Endothelial cell of umbilical vein (primary cell): ENCODE results near the gene TEX44. TPM values are rescaled to one million over a fixed set of nuclear protein-coding genes. Genes with fewer than 3 reads are reported as not detected.
"Not testable (repeated sequence)": the region's sequence is repeated elsewhere in the genome, so short reads cannot be mapped to it uniquely, and the experiment has no call there.

Source experiments
- BruUV-seq: library from RNA; stranded (reverse); fragments of 400-500 nt; replicated peaks from 2 replicates; lab custom pipeline; 2021; lab: Mats Ljungman, UMichigan
- CTCF ChIA-PET: fragments of 300-600, 350-600 bp; sonication (Branson Sonifier 250); formaldehyde crosslinking; loops from one replicate; lab custom pipeline; 2021; ENCODE audit warnings: antibody characterized with exemption, inconsistent platforms; lab: Charles Lee
- POLR2A ChIA-PET: fragments of 300-600, 350-600 bp; sonication (Branson Sonifier 250); formaldehyde crosslinking; loops from one replicate; lab custom pipeline; 2021; ENCODE audit warnings: antibody characterized with exemption, inconsistent platforms; lab: Charles Lee
- DNase-seq: peaks from one replicate; pipeline ENCODE4 v3.0.0-alpha.2; 2011; ENCODE audit warnings: low read depth, low spot score
- FAIRE-seq: peaks from 2 replicates; lab custom pipeline; 2011; peaks lifted over from hg19 to GRCh38; lab: Jason Lieb, UNC
- H2AFZ ChIP-seq: 2 replicates; pipeline ENCODE4 v1.6.0; 2012; ENCODE audit warnings: low read depth, low read length, control low read depth, inconsistent platforms
- H3K27ac ChIP-seq: 2 replicates; pipeline ENCODE4 v1.5.1; 2011; ENCODE audit warnings: low read depth, mild to moderate bottlenecking, control low read depth, low read length, moderate library complexity; ENCODE audit not compliant: insufficient read depth
- H3K27me3 ChIP-seq, 2 experiments: 2 replicates each; pipeline versions ENCODE4 v1.6.0 to v1.6.1; 2011; ENCODE audit warnings: low read length in 2 of 2, mixed read lengths in 1 of 2; ENCODE audit not compliant: control insufficient read depth in 2 of 2, insufficient read depth in 2 of 2
- H3K36me3 ChIP-seq, 2 experiments: 2 replicates in 1 of 2; 3 replicates in 1 of 2; pipeline ENCODE4 v1.5.1; 2011; ENCODE audit warnings: low read length in 2 of 2, mild to moderate bottlenecking in 1 of 2, moderate library complexity in 1 of 2; ENCODE audit not compliant: control insufficient read depth in 2 of 2, insufficient read depth in 2 of 2; ENCODE audit errors: extremely low read depth in 1 of 2
- H3K4me1 ChIP-seq: 3 replicates; pipeline ENCODE4 v1.5.1; 2011; ENCODE audit warnings: mild to moderate bottlenecking, low read length; ENCODE audit not compliant: control insufficient read depth, insufficient read depth; ENCODE audit errors: extremely low read depth
- H3K4me2 ChIP-seq: 2 replicates; pipeline ENCODE4 v1.6.1; 2011; ENCODE audit warnings: low read length, control low read depth, mixed read lengths; ENCODE audit not compliant: insufficient read depth
- H3K4me3 ChIP-seq, 3 experiments: fragments of 200-600 bp in 1 of 3; sonication (generic), shearing (Covaris generic) in 1 of 3; replicated peaks in 1 of 3; 2 replicates each; pipeline ENCODE4 v1.5.1; 2011 to 2016; ENCODE audit warnings: control low read depth in 3 of 3, low read length in 3 of 3, mild to moderate bottlenecking in 2 of 3, inconsistent platforms in 1 of 3, low read depth in 1 of 3, moderate library complexity in 1 of 3; ENCODE audit not compliant: insufficient read depth in 1 of 3
- H3K79me2 ChIP-seq: 2 replicates; pipeline ENCODE4 v1.6.0; 2012; ENCODE audit warnings: low read length, inconsistent platforms; ENCODE audit not compliant: control insufficient read depth, insufficient read depth
- H3K9ac ChIP-seq: replicated peaks from 2 replicates; pipeline ENCODE3; 2011; ENCODE audit warnings: low read length, control low read depth; ENCODE audit not compliant: insufficient read depth; ENCODE audit errors: extremely low read depth
- H3K9me1 ChIP-seq: replicated peaks from 3 replicates; pipeline ENCODE4 v1.6.0; 2011; ENCODE audit warnings: mild to moderate bottlenecking, low read length; ENCODE audit not compliant: control insufficient read depth, insufficient read depth; ENCODE audit errors: extremely low read depth
- H3K9me3 ChIP-seq: replicated peaks from 2 replicates; pipeline ENCODE4 v1.5.1; 2012; ENCODE audit warnings: low read length, inconsistent platforms; ENCODE audit not compliant: control insufficient read depth, insufficient read depth
- H4K20me1 ChIP-seq: replicated peaks from 2 replicates; pipeline ENCODE3; 2011; ENCODE audit warnings: mild to moderate bottlenecking, low read length; ENCODE audit not compliant: control insufficient read depth, insufficient read depth; ENCODE audit errors: extremely low read depth
- EZH2 ChIP-seq: IDR thresholded peaks from 2 replicates; pipeline ENCODE4 v1.6.1; 2012; ENCODE audit warnings: borderline replicate concordance, low read depth, mild to moderate bottlenecking, moderate library complexity, low read length, inconsistent platforms; ENCODE audit not compliant: severe bottlenecking
- FOS ChIP-seq: IDR thresholded peaks from 2 replicates; pipeline ENCODE4 v1.6.1; 2011; ENCODE audit warnings: mild to moderate bottlenecking, low read length, moderate library complexity, borderline replicate concordance; ENCODE audit not compliant: insufficient read depth
- JUN ChIP-seq: IDR thresholded peaks from 2 replicates; pipeline ENCODE4 v1.6.1; 2011; ENCODE audit warnings: borderline replicate concordance, low read depth; ENCODE audit not compliant: insufficient read length, insufficient read depth
- MYC ChIP-seq: IDR thresholded peaks from one replicate; pipeline ENCODE4 v1.6.1; 2011; ENCODE audit warnings: mild to moderate bottlenecking, low read depth, low read length
- POLR2A ChIP-seq: IDR thresholded peaks from 2 replicates; pipeline ENCODE4 v1.6.1; 2012; ENCODE audit warnings: low read depth, mild to moderate bottlenecking, control low read depth, low read length
- dilution Hi-C: fragments of 300-500 bp; cut with MboI; formaldehyde crosslinking; loops from one replicate; pipeline ENCODE4 v1.15.0; 2019; ENCODE audit warnings: low sequenced_read_pairs; ENCODE audit not compliant: extremely low pct_ligation_motif_present
- intact Hi-C: fragments of 100-400 bp; cut with micrococcal nuclease; formaldehyde crosslinking; loops from one replicate; pipeline ENCODE4 v1.10.0; 2022
- polyA plus RNA-seq, 4 experiments: library from polyadenylated mRNA; depleted of rRNA in 3 of 4; stranded (reverse) in 3 of 4; unstranded in 1 of 4; fragments of >200 nt; gene quantifications; 2 replicates each; pipeline versions ENCODE4 v1.2.1 to v1.2.3, GENCODE V29; 2011 to 2012; ENCODE audit warnings: missing spikeins in 1 of 4
- total RNA-seq: library from RNA; stranded (reverse); gene quantifications from 2 replicates; pipeline ENCODE4 v1.2.3, GENCODE V29; 2021
- TF ChIP-seq, protein P1 (sequence below), 2 donors: IDR thresholded peaks; 1 replicate in 1 of 2; 2 replicates in 1 of 2; pipeline ENCODE4 v1.5.1; 2011; ENCODE audit warnings: low read length in 2 of 2, mild to moderate bottlenecking in 2 of 2, moderate library complexity in 2 of 2, control low read depth in 1 of 2, inconsistent platforms in 1 of 2, low read depth in 1 of 2; ENCODE audit not compliant: insufficient read depth in 1 of 2; ENCODE audit errors: extremely low read depth in 1 of 2

Gene TEX44
- total and polyA plus RNA-seq, 2 donors (not counting 3 experiments of a cell fraction or from before 2014, with no cell fraction given) = not detected

- Histone ChIP-seq H3K9me1 (no peaks in the 10 kb centered on the region), H3K27me3 (no peaks in the 10 kb centered on the region), H3K79me2 (no peaks in the 10 kb centered on the region), H2AFZ (no peak overlapping the region), H3K4me2 (no peak overlapping the region), H3K4me3 (no peak overlapping the region), H3K27ac (no peak overlapping the region), H3K9ac (no peak overlapping the region), H3K36me3 (no peaks in the 10 kb centered on the region), H3K4me1 (no peaks in the 10 kb centered on the region), H3K9me3 (no peaks in the 10 kb centered on the region), H4K20me1 (no peaks in the 10 kb centered on the region)
- intact Hi-C loops = no loop called here
- TF ChIP-seq EZH2 = no peak
- TF ChIP-seq POLR2A = no peak
- TF ChIP-seq MYC = no peak
- TF ChIP-seq FOS = no peak
- TF ChIP-seq, protein P1, sequence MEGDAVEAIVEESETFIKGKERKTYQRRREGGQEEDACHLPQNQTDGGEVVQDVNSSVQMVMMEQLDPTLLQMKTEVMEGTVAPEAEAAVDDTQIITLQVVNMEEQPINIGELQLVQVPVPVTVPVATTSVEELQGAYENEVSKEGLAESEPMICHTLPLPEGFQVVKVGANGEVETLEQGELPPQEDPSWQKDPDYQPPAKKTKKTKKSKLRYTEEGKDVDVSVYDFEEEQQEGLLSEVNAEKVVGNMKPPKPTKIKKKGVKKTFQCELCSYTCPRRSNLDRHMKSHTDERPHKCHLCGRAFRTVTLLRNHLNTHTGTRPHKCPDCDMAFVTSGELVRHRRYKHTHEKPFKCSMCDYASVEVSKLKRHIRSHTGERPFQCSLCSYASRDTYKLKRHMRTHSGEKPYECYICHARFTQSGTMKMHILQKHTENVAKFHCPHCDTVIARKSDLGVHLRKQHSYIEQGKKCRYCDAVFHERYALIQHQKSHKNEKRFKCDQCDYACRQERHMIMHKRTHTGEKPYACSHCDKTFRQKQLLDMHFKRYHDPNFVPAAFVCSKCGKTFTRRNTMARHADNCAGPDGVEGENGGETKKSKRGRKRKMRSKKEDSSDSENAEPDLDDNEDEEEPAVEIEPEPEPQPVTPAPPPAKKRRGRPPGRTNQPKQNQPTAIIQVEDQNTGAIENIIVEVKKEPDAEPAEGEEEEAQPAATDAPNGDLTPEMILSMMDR (IDR thresholded peaks at IDR 0.05; ENCODE audit: extremely low read depth in 1 of 2, insufficient read depth in 1 of 2, low read depth in 1 of 2, low read length in 2 of 2) = no peak
- no peak for TF ChIP-seq JUN
- dilution Hi-C loops = no loop called here
- no peak for FAIRE-seq
- ChIA-PET POLR2A (no interaction called here), CTCF (interaction anchor here (1.5 to 5.5 kb wide), 3 partner anchors 10 to 36 kb away, joined by 3 to 28 read pairs (median 6); no protein-coding TSS in a partner anchor)
- no peak for DNase-seq
- BruUV-seq = no TSS peak
Measured at GRCh38 chr2:231568785-231569435, 23.8 kb upstream of the TEX44 start.

GRCh38 chr2:231570915-231571314, 21.7 kb upstream of the TEX44 start:
- BruUV-seq = not testable (repeated sequence)

More at GRCh38 chr2:231570915-231571314, 21.7 kb upstream of the TEX44 start:
- H3K27me3 ChIP-seq, FAIRE-seq, intact Hi-C loops, H3K4me2 ChIP-seq, H3K9me3 ChIP-seq, H3K27ac ChIP-seq, H3K4me3 ChIP-seq, H2AFZ ChIP-seq, H3K36me3 ChIP-seq, dilution Hi-C loops, POLR2A ChIA-PET, H3K4me1 ChIP-seq, H4K20me1 ChIP-seq, H3K9me1 ChIP-seq, DNase-seq, H3K79me2 ChIP-seq, H3K9ac ChIP-seq: not testable (repeated sequence)
- CTCF ChIA-PET = interaction anchor here (2.5 to 5.5 kb wide), 2 partner anchors 12 to 30 kb away, joined by 6 to 28 read pairs; no protein-coding TSS in a partner anchor
